HG02571 (cell line): ENCODE results near the gene TENT5C.

Experiments used
- ATAC-seq: cut with Tn5 transposase; IDR thresholded peaks from one replicate; pipeline ENCODE4 v1.9.1; 2021; ENCODE audit warnings: mild to moderate bottlenecking, moderate library complexity; ENCODE audit not compliant: unreplicated experiment

TENT5C gene

GRCh38 chr1:117572546-117572945 is 33.3 kb upstream of the TENT5C start:
- no peak for ATAC-seq

- no peak for ATAC-seq
Observed at GRCh38 chr1:117573386-117574023, 32.3 kb upstream of the TENT5C start.

GRCh38 chr1:117574161-117574835 is 31.6 kb upstream of the TENT5C start:
- ATAC-seq = no peak

GRCh38 chr1:117575586-117576225 is 30.1 kb upstream of the TENT5C start:
- ATAC-seq = no peak

- ATAC-seq = no peak
Observed at GRCh38 chr1:117576236-117576635, 29.6 kb upstream of the TENT5C start.

- ATAC-seq = no peak
Observed at GRCh38 chr1:117577191-117577885, 28.5 kb upstream of the TENT5C start.

GRCh38 chr1:117578466-117578865 is 27.4 kb upstream of the TENT5C start:
- no peak for ATAC-seq

- no peak for ATAC-seq
Observed at GRCh38 chr1:117579221-117579906, 26.5 kb upstream of the TENT5C start.

GRCh38 chr1:117580436-117580835 is 25.4 kb upstream of the TENT5C start:
- ATAC-seq = no peak

GRCh38 chr1:117580882-117581281 is 25.0 kb upstream of the TENT5C start:
- no peak for ATAC-seq

GRCh38 chr1:117581391-117581943 is 24.4 kb upstream of the TENT5C start:
- no peak for ATAC-seq

- no peak for ATAC-seq
Observed at GRCh38 chr1:117582451-117582850, 23.4 kb upstream of the TENT5C start.

- ATAC-seq = no peak
Observed at GRCh38 chr1:117583247-117583646, 22.6 kb upstream of the TENT5C start.

- no peak for ATAC-seq
Observed at GRCh38 chr1:117584181-117584580, 21.7 kb upstream of the TENT5C start.

GRCh38 chr1:117585086-117585485 is 20.8 kb upstream of the TENT5C start:
- no peak for ATAC-seq

- no peak for ATAC-seq
Observed at GRCh38 chr1:117586337-117586736, 19.5 kb upstream of the TENT5C start.

- ATAC-seq = no peak
Observed at GRCh38 chr1:117586747-117587498, 18.9 kb upstream of the TENT5C start.

GRCh38 chr1:117587499-117588356 is 18.1 kb upstream of the TENT5C start:
- ATAC-seq = no peak

- no peak for ATAC-seq
Observed at GRCh38 chr1:117589544-117589943, 16.3 kb upstream of the TENT5C start.
